NCI-H146 (cell line): ENCODE measurements around the gene NR5A1.

Source experiments
- DNase-seq: peaks from one replicate; lab custom pipeline; 2025; lab: John Stamatoyannopoulos, UW

The NR5A1 gene

GRCh38 chr9:124439686-124440243, 67.4 kb downstream of the NR5A1 start:
- DNase-seq: no peak

- no peak for DNase-seq
Measured at GRCh38 chr9:124439086-124439485, 68.1 kb downstream of the NR5A1 start.

GRCh38 chr9:124438091-124438490, 69.1 kb downstream of the NR5A1 start:
- DNase-seq: no peak

- no peak for DNase-seq
Measured at GRCh38 chr9:124437086-124437485, 70.1 kb downstream of the NR5A1 start.

GRCh38 chr9:124436320-124436719, 70.9 kb downstream of the NR5A1 start:
- DNase-seq: no peak
